CMK (cell line): ENCODE measurements around the gene ABCG5.

Experiments
- DNase-seq: peaks from one replicate; pipeline ENCODE4 v3.0.0-alpha.2; 2010; ENCODE audit warnings: low read depth

ABCG5 gene

GRCh38 chr2:43838560-43839267 lies at the start of gene ABCG5, which contains the start of gene ABCG8:
TSS of gene ABCG5 (minus strand) at chr2:43838839. CDS start at chr2:43838679, 160 bp downstream.
TSS of gene ABCG8 (plus strand) at chr2:43838971. CDS start at chr2:43839054, 83 bp downstream.
- DNase-seq: no peak

GRCh38 chr2:43887176-43887575 lies 48.5 kb upstream of the ABCG5 start:
- no peak for DNase-seq

DNA sequence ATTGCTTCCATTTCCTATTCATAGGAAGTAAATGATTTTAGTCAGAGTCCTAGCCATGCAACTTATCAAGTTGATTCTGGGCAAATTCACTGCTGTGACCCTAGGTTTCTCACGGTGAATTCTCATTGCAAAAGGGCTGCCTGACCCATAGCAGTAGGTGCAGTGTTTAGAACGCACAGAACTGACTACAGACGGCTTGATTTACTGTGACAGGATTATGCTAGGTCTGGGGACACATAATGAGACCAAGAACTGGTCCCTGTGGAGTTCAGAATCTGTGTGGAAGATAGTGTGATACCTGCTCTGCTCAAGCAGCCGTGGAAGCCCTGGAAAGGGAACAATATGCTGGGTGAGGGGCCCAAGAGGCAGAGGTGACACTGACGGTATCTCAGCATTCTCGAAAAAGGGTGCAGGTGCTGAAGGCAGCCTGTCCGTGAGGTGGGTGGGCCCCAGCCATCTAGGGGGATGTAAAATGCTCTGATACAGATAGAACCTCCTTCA lies 46.5 kb upstream of the ABCG5 start:
- DNase-seq: no peak

DNA sequence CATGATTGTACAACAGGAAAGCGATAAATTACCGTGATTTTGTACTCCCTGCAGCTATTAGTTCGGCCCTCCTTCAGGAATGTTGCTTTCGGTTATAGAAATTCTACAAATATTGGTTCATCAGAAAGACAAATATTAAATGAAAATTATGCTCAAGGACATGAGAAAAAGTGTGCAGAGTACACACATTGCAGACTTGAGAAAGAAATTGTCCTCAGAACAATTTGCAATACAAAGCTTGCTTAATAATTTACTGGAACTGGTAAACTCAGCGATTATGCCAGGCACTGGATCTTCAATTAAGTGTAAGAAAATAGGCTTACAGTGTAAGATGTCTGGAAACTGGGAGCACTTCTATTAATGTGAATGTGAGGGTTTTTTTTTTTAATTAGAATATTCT lies 46.0 kb upstream of the ABCG5 start:
- DNase-seq: no peak

DNA sequence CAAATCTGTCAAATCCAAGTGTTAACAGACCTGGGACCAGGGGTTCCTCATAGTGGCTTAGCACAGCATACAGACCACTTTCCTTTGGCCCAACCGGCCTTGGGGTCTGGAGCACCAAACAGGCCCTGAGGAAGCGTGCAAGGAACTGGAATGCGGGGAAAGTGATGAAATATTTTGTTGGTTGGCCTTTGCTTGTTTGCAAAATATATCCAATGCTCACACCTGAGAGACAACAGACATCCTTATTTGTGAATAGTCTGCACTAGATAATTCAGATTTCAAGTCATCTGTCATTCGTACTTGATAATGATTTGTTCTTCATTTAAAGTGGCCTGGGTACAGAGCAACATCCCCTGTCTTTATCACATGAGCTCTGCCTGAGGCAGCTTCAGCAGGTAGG lies 43.7 kb upstream of the ABCG5 start:
- no peak for DNase-seq

DNA sequence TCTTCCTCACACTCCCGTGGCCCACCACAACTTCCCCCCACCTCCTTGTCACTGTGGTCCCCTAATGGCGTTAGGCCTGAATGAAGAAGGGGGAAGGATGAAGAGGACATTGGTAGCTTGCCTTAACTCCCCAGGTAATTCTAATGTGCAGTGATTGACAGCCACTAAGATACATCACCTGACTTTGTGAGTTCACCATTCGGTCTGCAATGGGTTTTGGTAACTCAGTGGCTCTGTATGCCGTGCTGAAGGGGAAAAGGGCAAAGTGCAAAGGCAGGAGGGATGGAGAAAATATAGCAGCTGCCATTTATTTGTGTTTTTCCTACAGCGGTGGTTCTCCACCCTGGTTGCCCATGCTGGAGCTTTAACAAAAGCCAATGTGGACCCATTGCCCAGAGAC lies 42.3 kb upstream of the ABCG5 start:
- no peak for DNase-seq

GRCh38 chr2:43880471-43880870 lies 41.8 kb upstream of the ABCG5 start:
- DNase-seq: no peak

DNA sequence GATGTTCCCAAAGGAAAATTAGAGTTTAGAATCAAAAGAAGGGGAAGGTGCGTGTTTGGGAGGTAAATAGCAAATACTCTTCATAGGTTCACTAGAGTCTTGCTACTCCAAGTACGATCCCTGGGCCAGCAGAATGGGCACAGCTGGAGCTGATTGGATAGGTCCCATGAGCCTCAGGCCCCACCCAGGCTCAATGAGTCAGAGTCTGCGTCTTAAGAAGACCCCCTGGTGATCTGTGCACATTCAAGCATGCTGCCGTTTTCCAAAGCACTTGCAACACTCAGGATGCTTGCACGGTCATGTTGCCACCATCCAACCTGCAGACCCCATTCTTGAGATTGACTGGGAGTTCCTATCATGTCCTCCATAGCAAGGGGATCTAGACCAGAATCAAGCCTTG lies 40.6 kb upstream of the ABCG5 start:
- no peak for DNase-seq

DNA sequence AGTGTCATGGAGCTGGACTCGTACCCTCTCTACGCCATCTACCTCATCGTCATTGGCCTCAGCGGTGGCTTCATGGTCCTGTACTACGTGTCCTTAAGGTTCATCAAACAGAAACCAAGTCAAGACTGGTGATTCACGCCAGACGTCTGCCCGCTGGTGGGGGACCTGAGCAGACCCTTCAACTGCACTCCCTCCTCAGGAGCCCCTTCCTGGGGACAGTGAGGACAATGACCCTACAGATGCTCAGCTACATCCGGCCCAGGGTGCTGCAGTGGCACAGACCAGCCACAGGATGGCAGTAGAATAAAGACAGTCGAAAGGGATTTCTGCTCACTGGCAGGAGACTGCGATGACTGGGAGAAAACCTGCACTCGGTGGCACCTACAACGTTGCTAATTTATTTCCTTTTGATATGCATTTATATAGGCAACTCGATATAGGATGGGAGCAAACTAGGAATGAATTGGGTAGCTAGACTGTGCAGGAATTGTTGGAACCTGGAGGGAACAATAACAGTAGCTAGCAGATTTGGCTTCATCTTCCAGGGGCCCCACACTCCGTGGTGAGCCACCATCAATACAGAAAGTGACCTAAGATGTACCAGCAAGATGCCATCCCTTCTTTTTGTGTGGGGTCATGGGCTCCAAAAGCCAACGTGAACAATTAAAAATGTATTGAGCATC lies 39.3 kb upstream of the ABCG5 start:
- peak; percentile 14 for DNase-seq

DNA sequence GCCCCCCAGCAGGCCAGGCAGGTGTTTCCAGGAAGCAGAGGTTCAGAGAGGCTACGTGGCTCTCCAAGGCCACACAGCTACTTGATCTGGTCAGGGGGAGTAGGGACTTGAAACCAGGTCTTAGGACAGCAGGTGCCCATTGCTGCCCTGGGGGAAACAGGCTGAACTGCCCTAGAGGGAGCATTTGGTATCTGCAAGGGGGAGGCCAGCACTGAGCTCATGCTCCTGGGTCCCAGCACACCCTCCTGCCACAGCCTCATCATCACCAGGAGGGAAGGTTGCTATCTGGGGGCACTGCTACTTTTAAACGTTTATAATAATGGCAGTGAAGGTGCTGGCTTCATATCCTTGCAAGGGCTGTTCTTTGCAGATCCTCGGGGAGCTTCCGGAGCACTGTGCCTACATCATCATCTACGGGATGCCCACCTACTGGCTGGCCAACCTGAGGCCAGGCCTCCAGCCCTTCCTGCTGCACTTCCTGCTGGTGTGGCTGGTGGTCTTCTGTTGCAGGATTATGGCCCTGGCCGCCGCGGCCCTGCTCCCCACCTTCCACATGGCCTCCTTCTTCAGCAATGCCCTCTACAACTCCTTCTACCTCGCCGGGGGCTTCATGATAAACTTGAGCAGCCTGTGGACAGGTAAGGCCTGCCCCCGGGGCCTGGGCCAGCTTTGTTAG lies 36.3 kb upstream of the ABCG5 start:
- DNase-seq: no peak

- no peak for DNase-seq
Observed at GRCh38 chr2:43872151-43872550, 33.5 kb upstream of the ABCG5 start.

GRCh38 chr2:43855292-43855691 lies 16.7 kb upstream of the ABCG5 start:
- no peak for DNase-seq

GRCh38 chr2:43854671-43855070 lies 16.0 kb upstream of the ABCG5 start:
- no peak for DNase-seq

DNA sequence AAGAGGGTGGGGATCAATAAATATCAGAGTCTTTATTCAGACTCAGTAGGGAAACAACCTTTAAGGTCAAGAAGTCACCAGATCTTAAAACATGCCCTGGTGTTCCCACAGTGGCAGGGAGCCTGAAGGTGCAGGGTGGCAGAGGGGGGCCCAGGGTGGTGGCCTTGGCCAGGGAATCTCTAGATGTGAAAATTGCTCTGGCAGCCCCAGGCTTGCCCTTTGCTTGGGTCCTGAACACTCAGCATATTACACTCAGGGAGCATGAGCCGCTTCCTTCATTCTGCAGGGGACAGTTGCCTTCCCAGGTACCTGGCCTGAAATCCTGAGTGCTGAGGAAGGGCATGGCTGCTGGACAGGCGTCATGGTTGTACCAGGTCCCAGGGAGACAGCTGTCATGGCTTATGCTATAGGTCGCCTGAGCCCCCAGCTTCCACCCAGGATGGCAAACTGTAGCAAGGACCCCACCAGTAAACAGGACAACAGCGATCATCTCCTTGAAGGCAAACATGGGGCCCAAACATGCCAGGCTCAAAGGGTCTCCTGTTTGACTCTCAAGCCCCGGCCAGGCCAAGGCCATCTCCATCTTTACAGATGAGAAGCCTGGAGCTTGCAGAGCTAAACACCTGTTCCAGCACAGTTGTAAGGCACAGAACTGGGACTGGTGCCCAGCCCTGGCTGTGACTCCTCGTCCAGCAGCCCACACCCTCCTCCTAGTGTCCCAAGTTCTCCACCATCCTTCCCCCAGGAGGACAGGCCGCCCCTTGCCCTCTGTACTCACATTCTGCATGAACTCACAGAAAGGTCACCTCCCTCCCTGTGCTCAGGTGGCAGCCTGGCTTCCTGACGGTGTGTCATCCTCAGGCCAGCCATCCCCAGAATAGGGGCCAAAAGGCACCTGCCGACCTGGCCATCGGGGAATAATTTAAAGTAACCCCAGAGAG lies 14.8 kb upstream of the ABCG5 start:
- DNase-seq: no peak

GRCh38 chr2:43852196-43852730 lies 13.6 kb upstream of the ABCG5 start:
- no peak for DNase-seq

- no peak for DNase-seq
Observed at GRCh38 chr2:43851011-43851980, 12.7 kb upstream of the ABCG5 start.

DNA sequence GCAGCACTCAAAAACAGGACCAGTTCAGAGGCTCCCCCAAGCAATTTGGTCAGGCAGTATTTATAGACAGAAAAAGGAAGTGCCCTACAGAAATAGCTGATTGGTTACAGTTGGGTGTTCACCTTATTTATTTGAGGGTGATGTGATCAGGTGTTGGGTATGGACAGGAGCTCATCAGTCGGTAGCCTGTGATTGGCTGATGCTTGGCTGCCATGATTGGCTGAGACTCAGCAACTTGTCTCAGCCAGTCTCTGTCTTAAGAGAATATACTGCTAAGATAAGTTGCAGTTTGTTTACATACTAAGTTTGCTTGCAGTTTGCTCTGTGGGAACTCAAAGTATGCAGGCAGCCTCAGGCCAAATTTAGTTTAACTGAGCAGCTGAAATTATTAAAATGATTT lies 9.6 kb upstream of the ABCG5 start:
- DNase-seq: no peak

GRCh38 chr2:43846140-43846793 lies 7.6 kb upstream of the ABCG5 start:
- no peak for DNase-seq

DNA sequence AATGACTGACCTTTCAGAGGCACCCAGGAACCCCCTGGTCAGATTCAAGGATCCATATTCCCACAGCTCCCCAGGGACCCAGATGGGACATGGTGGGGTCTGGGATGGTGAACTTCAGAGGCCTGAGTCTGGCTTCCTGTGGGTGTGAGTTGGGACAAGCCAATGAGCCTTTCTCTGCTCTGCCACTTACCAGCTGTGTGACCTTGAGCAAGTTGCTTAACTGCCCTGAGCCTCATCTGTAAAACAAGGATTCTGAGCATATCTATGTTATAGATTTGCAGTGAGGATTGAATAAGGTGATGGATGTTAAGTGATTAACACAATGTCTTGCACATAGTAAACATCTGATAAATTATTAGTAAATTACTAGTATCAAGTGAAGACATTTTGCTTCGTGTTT lies 6.5 kb upstream of the ABCG5 start:
- no peak for DNase-seq

- DNase-seq: no peak
Observed at GRCh38 chr2:43842866-43843226, 4.2 kb upstream of the ABCG5 start.
